Hippocampal formation (tissue), 2 donors: ENCODE measurements around the gene MAMDC2.
"Not testable (repeated sequence)": the region's sequence is repeated elsewhere in the genome, so short reads cannot be mapped to it uniquely, and the experiment has no call there.

Experiments
- DNase-seq, 2 donors: peaks; one replicate each; lab custom pipeline; 2025; lab: John Stamatoyannopoulos, UW

The MAMDC2 gene

GRCh38 chr9:70038171-70038621 is 5.5 kb upstream of the MAMDC2 start:
- not testable (repeated sequence) for DNase-seq

- no peak for DNase-seq
These were observed 3.2 kb upstream of the MAMDC2 start for GRCh38 chr9:70040376-70040903.

- DNase-seq, result no peak
These were observed 1.0 kb upstream of the MAMDC2 start for GRCh38 chr9:70042461-70043215.

- DNase-seq, result no peak
These were observed 363 bp upstream of the MAMDC2 start for GRCh38 chr9:70043285-70043684.

GRCh38 chr9:70044490-70045307 is 1.1 kb downstream of the MAMDC2 start:
- no peak for DNase-seq

GRCh38 chr9:70045452-70045851 is 1.8 kb downstream of the MAMDC2 start:
- DNase-seq, result no peak

GRCh38 chr9:70046274-70047070 is 2.8 kb downstream of the MAMDC2 start:
- no peak for DNase-seq

- DNase-seq, result peak in 1 of 2 donors; percentile 13
These were observed 5.6 kb downstream of the MAMDC2 start for GRCh38 chr9:70049236-70049635.

- peak in 1 of 2 donors; percentile 4 for DNase-seq
These were observed 6.1 kb downstream of the MAMDC2 start for GRCh38 chr9:70049672-70050271.

GRCh38 chr9:70052768-70053167 is 9.1 kb downstream of the MAMDC2 start:
- no peak for DNase-seq

- no peak for DNase-seq
These were observed 10.2 kb downstream of the MAMDC2 start for GRCh38 chr9:70053864-70054263.

- DNase-seq, result no peak
These were observed 10.9 kb downstream of the MAMDC2 start for GRCh38 chr9:70054521-70054920.

GRCh38 chr9:70055406-70056210 is 12.0 kb downstream of the MAMDC2 start:
- no peak for DNase-seq

GRCh38 chr9:70056211-70056944 is 12.7 kb downstream of the MAMDC2 start:
- no peak for DNase-seq

GRCh38 chr9:70058569-70059116 is 15.0 kb downstream of the MAMDC2 start:
- DNase-seq, result no peak

GRCh38 chr9:70060148-70060882 is 16.7 kb downstream of the MAMDC2 start:
- DNase-seq, result no peak

- no peak for DNase-seq
These were observed 17.3 kb downstream of the MAMDC2 start for GRCh38 chr9:70060883-70061507.

GRCh38 chr9:70061776-70062175 is 18.1 kb downstream of the MAMDC2 start:
- DNase-seq, result no peak

- no peak for DNase-seq
These were observed 20.8 kb downstream of the MAMDC2 start for GRCh38 chr9:70064496-70064895.
